ENCODE results near the gene ADCY6. TPM values are rescaled to one million over a fixed set of nuclear protein-coding genes. Genes with fewer than 3 reads are reported as not detected.

Gene ADCY6
- total RNA-seq, 1 experiment from 2014 or later, result 19.0 TPM

DNA sequence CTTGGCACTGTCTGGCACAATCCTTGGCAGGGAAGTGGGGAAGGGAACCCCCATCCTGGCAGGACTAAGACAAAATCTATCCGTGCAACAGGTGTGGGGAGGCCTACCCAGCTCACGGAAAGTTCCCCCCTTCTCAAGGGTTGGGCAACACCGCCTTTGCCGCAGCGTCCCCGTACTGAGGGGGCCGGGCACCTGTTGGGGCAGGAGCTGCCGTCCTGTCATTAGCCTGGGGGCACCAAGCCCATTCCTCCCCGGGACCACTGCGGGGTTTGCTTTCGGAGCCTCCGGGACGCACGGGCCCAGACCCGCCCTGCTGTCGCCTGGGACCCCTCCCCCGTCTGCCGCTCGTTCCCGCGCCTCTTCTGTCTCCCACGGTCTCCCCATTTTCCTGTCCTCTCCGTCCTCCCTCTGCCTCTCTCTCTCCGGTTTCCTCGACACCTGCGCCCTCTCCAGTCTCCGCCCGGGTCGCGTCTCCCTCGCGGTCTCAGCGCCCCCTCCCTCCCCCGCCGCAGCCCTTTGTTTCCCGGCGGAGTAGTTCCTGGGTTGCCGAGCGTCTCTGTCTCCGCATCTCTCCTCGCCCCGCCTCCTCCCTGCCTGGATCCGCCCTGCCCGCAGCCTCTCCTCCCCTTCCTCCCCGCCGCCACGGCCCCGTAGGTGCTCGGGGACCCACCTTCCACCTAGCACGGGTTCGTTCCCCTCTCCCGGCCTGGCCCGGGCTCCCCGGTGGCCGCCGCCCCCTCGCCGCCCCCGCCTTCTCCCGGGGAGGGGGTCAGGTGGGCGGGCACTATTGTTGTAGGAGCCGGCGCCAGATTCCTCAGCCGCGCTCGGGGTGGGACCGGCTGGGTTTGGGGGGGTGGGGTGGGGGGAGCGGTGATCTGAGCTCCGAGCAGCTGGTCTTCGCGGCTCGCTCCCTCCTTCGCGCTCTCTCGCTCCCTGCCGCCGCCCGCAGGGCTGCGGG, 29.3 kb upstream of the ADCY6 start, which contains the start of gene CACNB3:
Gene CACNB3 (plus strand): TSS at position 624 of the 958 bp plus-strand sequence. CDS start 434 bp downstream, outside the sequence.
- H3K9ac ChIP-seq (ENCODE audit: low read length), result peak within 1 kb of the TSS; percentile 32
- no TSS peak for BruUV-seq (replicated peaks)
- H3F3A ChIP-seq (ENCODE audit: low read length, unreplicated experiment), result no peaks in the 10 kb centered on the region
- H3K4me3 ChIP-seq (ENCODE audit: low read length), result peak within 1 kb of the TSS; percentile 86
- ChIA-PET CTCF (interaction anchor here (0.6 kb wide), 1 partner anchor 65 kb away, joined by 10 read pairs; no protein-coding TSS in a partner anchor), POLR2A (ENCODE audit: unreplicated experiment) (no interaction called here)
- TF ChIP-seq, protein P1, sequence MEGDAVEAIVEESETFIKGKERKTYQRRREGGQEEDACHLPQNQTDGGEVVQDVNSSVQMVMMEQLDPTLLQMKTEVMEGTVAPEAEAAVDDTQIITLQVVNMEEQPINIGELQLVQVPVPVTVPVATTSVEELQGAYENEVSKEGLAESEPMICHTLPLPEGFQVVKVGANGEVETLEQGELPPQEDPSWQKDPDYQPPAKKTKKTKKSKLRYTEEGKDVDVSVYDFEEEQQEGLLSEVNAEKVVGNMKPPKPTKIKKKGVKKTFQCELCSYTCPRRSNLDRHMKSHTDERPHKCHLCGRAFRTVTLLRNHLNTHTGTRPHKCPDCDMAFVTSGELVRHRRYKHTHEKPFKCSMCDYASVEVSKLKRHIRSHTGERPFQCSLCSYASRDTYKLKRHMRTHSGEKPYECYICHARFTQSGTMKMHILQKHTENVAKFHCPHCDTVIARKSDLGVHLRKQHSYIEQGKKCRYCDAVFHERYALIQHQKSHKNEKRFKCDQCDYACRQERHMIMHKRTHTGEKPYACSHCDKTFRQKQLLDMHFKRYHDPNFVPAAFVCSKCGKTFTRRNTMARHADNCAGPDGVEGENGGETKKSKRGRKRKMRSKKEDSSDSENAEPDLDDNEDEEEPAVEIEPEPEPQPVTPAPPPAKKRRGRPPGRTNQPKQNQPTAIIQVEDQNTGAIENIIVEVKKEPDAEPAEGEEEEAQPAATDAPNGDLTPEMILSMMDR (conservative IDR thresholded peaks at IDR 0.05; ENCODE audit: low read depth, low read length), result no peak
- TF ChIP-seq EZH2 (IDR thresholded peaks at IDR 0.05; ENCODE audit: low read length, unreplicated experiment) (no peak), EZH2phosphoT487 (IDR thresholded peaks at IDR 0.05; ENCODE audit: borderline replicate concordance, low read length) (no peak)
- no peaks in the 10 kb centered on the region for H3K79me2 ChIP-seq (ENCODE audit: low read length)
- H3K27ac ChIP-seq (ENCODE audit: low read length), result no peak within 1 kb of the TSS
- H2AFZ ChIP-seq (ENCODE audit: low read length), result peak within 1 kb of the TSS; percentile 98
- H3K4me2 ChIP-seq (ENCODE audit: low read length), result peak within 1 kb of the TSS; percentile 95
- H3K27me3 ChIP-seq (ENCODE audit: low read length), result no peaks in the 10 kb centered on the region
- no peaks in the 10 kb centered on the region for H3K9me2 ChIP-seq (replicated peaks; ENCODE audit: low read length)
- no peaks in the 10 kb centered on the region for H3K36me3 ChIP-seq (ENCODE audit: low read depth, low read length)
- peaks cover 25% of the 10 kb centered on the region for H3K4me1 ChIP-seq (ENCODE audit: insufficient read depth, low read length)
- no peaks in the 10 kb centered on the region for H3K9me3 ChIP-seq (ENCODE audit: low read length)
- peak; percentile 38 for ATAC-seq
- peak; percentile 51 for DNase-seq
- H4K20me1 ChIP-seq (ENCODE audit: low read length), result no peaks in the 10 kb centered on the region
- intact Hi-C loops (cut with micrococcal nuclease), result no loop called here

DNA sequence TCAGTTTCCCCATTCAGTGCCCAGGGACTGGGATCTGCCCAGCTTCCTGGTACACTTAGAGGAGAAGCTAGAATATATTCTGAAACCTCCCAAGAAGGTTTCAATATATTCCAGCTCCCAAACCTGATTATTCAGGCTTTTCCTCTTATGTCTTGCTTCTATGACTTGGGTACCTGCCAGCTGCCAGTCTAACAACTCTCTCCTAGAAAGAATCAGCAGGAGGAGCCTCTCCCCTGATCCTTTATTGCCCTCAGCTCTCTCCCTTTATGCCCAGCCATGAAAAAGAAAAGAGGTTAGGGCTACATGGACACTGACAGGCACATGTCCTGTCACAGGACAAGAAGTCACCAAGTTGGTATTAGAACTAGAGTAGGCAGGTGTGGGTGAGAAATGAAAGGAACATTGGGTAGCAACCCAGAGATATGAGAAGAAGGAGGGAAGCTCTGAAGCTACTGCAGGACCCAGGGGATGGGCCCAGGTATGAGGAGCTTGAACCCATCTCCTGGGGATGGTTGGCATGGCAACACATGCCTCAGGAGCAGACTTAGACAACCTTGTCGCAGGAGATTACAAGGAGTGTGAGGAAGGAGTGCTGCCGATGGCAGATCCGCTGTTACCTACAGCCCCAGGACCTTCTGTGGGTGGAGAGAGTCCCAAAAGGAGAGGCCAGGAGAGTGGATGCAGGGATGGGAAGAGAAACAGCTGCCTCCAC, 27.4 kb upstream of the ADCY6 start:
- DNase-seq (peak; percentile 41), ATAC-seq (no peak)
- Histone ChIP-seq H4K20me1 (ENCODE audit: low read length) (no peaks in the 10 kb centered on the region), H3K4me2 (ENCODE audit: low read length) (peak overlapping the region; percentile 95), H3K27me3 (ENCODE audit: low read length) (no peaks in the 10 kb centered on the region), H3F3A (ENCODE audit: low read length, unreplicated experiment) (no peaks in the 10 kb centered on the region), H3K4me1 (ENCODE audit: insufficient read depth, low read length) (peaks cover 29% of the 10 kb centered on the region), H3K9me3 (ENCODE audit: low read length) (no peaks in the 10 kb centered on the region), H3K9me2 (replicated peaks; ENCODE audit: low read length) (no peaks in the 10 kb centered on the region), H3K27ac (ENCODE audit: low read length) (no peak overlapping the region), H3K9ac (ENCODE audit: low read length) (peak overlapping the region; percentile 69; the same call in 1 of the 2 replicates), H3K79me2 (ENCODE audit: low read length) (no peaks in the 10 kb centered on the region), H2AFZ (ENCODE audit: low read length) (peak overlapping the region; percentile 97; the same call in 1 of the 2 replicates), H3K4me3 (ENCODE audit: low read length) (peak overlapping the region; percentile 86), H3K36me3 (ENCODE audit: low read depth, low read length) (no peaks in the 10 kb centered on the region)
- BruUV-seq (replicated peaks), result no TSS peak
- intact Hi-C loops (cut with micrococcal nuclease), result no loop called here
- TF ChIP-seq, protein P1 (conservative IDR thresholded peaks at IDR 0.05; ENCODE audit: low read depth, low read length), result no peak
- TF ChIP-seq EZH2phosphoT487 (IDR thresholded peaks at IDR 0.05; ENCODE audit: borderline replicate concordance, low read length) (no peak), EZH2 (IDR thresholded peaks at IDR 0.05; ENCODE audit: low read length, unreplicated experiment) (no peak)
- CTCF ChIA-PET, result no interaction called here
- POLR2A ChIA-PET (ENCODE audit: unreplicated experiment), result no interaction called here
